GM10266 (cell line): ENCODE data around the gene HSD17B8.

Source experiments
- DNase-seq: peaks from one replicate; pipeline ENCODE4 v3.0.0; 2012; ENCODE audit errors: extremely low spot score
- TF ChIP-seq, protein P1 (sequence below): IDR thresholded peaks from 2 replicates; pipeline ENCODE4 v1.5.1; 2012; ENCODE audit warnings: mild to moderate bottlenecking, low read depth; ENCODE audit not compliant: control insufficient read depth, insufficient read depth; ENCODE audit errors: missing control alignments

HSD17B8 gene

GRCh38 chr6:33189625-33190448 is 14.6 kb upstream of the HSD17B8 start:
- TF ChIP-seq, protein P1, sequence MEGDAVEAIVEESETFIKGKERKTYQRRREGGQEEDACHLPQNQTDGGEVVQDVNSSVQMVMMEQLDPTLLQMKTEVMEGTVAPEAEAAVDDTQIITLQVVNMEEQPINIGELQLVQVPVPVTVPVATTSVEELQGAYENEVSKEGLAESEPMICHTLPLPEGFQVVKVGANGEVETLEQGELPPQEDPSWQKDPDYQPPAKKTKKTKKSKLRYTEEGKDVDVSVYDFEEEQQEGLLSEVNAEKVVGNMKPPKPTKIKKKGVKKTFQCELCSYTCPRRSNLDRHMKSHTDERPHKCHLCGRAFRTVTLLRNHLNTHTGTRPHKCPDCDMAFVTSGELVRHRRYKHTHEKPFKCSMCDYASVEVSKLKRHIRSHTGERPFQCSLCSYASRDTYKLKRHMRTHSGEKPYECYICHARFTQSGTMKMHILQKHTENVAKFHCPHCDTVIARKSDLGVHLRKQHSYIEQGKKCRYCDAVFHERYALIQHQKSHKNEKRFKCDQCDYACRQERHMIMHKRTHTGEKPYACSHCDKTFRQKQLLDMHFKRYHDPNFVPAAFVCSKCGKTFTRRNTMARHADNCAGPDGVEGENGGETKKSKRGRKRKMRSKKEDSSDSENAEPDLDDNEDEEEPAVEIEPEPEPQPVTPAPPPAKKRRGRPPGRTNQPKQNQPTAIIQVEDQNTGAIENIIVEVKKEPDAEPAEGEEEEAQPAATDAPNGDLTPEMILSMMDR = no peak
- DNase-seq = no peak

GRCh38 chr6:33190504-33191107 is 13.8 kb upstream of the HSD17B8 start:
- TF ChIP-seq, protein P1 = no peak
- no peak for DNase-seq

GRCh38 chr6:33191383-33192104 is 12.9 kb upstream of the HSD17B8 start:
- TF ChIP-seq, protein P1 = no peak
- no peak for DNase-seq

- TF ChIP-seq, protein P1 = no peak
- no peak for DNase-seq
Measured at GRCh38 chr6:33192105-33192646, 12.3 kb upstream of the HSD17B8 start, which contains the start of gene COL11A2. Gene COL11A2 (minus strand): TSS chr6:33192467. CDS start chr6:33192240, 227 bp downstream.

- TF ChIP-seq, protein P1 = no peak
- peak; percentile 56 for DNase-seq
Measured at GRCh38 chr6:33192671-33193602, 11.5 kb upstream of the HSD17B8 start.

- TF ChIP-seq, protein P1 = no peak
- DNase-seq = no peak
Measured at GRCh38 chr6:33193619-33194018, 10.8 kb upstream of the HSD17B8 start.
